Right lobe of liver (tissue), 6 donors: ENCODE measurements around the gene MLXIPL. TPM values are rescaled to one million over a fixed set of nuclear protein-coding genes. Genes with fewer than 3 reads are reported as not detected.

Source experiments
- ATAC-seq, 4 donors: fragments of 200-7000 bp; cut with Tn5 transposase; one replicate each; pipeline ENCODE4 v1.9.1; 2020; ENCODE audit warnings: mild to moderate bottlenecking in 4 of 4, moderate library complexity in 4 of 4
- DNase-seq, 3 donors: peaks; one replicate each; pipeline ENCODE4 v3.0.0-alpha.2; 2020
- H3K27ac ChIP-seq, 3 donors: fragments of 200-600 bp; one replicate each; pipeline ENCODE4 v1.8.0; 2022
- H3K27me3 ChIP-seq, 2 donors: fragments of 200-600 bp; one replicate each; pipeline ENCODE4 v1.8.0; 2022
- H3K36me3 ChIP-seq, 4 donors: fragments of 200-600 bp; sonication (generic) in 1 of 4; one replicate each; pipeline versions ENCODE4 v1.5.1 to v1.8.0; 2017 to 2022; ENCODE audit warnings: control low read depth in 1 of 4
- H3K4me1 ChIP-seq, 4 donors: fragments of 200-600 bp; sonication (generic) in 1 of 4; one replicate each; pipeline versions ENCODE4 v1.5.1 to v1.8.0; 2017 to 2022; ENCODE audit warnings: control low read depth in 1 of 4
- H3K4me3 ChIP-seq, 3 donors: fragments of 200-600 bp; one replicate each; pipeline ENCODE4 v1.8.0; 2022
- H3K9me3 ChIP-seq, 4 donors: fragments of 200-600 bp; sonication (generic) in 1 of 4; one replicate each; pipeline versions ENCODE4 v1.5.1 to v1.8.0; 2017 to 2022; ENCODE audit warnings: control low read depth in 1 of 4
- CTCF ChIP-seq, 4 donors: fragments of 200-600 bp in 3 of 4; fragments of 450-650 bp in 1 of 4; IDR thresholded peaks; one replicate each; pipeline versions ENCODE4 v1.5.1 to v1.8.0; 2016 to 2022; ENCODE audit warnings: antibody characterized with exemption in 4 of 4, mild to moderate bottlenecking in 2 of 4
- POLR2A ChIP-seq: fragments of 450-650 bp; IDR thresholded peaks from one replicate; pipeline ENCODE4 v1.6.1; 2017; ENCODE audit warnings: antibody characterized with exemption, mild to moderate bottlenecking
- WGBS: methylation state at CpG from one replicate; pipeline ENCODE4 v1.1.6; 2018; ENCODE audit warnings: low coverage, low lambda C conversion rate; ENCODE audit not compliant: insufficient coverage; ENCODE audit errors: missing lambda C conversion rate; 5-methylcytosine and 5-hydroxymethylcytosine counted together
- intact Hi-C, 2 donors: fragments of 100-400 bp; cut with DNase I; formaldehyde crosslinking; loops; one replicate each; pipeline versions ENCODE4 v1.11.2 to v1.14.1; 2022
- total RNA-seq, 6 experiments: library from RNA; depleted of rRNA in 2 of 6; stranded (reverse); fragments of >200 nt in 2 of 6; fragmentation: NEBNext Ultra II Directional in 3 of 6; extraction: Animal tissue kit (Norgen Biotek cat#: 25700) in 3 of 6; gene quantifications; one replicate each; pipeline versions ENCODE4 v1.1.0 to v1.2.4, GENCODE V29; 2016 to 2023
- donor health status: DM: no; HTN: yes; CAD: no.
- donor health status: DM: no; HTN: no; CAD: no.
- donor health status: DM: no; HTN: no; CAD: no.
- donor health status: DM: no; HTN: yes; CAD: no.
- donor health status: DM: no; HTN: yes; CAD: no.

The MLXIPL gene
- total RNA-seq, 6 experiments from 2014 or later, result 53.5 to 552 (median 225) TPM

DNA sequence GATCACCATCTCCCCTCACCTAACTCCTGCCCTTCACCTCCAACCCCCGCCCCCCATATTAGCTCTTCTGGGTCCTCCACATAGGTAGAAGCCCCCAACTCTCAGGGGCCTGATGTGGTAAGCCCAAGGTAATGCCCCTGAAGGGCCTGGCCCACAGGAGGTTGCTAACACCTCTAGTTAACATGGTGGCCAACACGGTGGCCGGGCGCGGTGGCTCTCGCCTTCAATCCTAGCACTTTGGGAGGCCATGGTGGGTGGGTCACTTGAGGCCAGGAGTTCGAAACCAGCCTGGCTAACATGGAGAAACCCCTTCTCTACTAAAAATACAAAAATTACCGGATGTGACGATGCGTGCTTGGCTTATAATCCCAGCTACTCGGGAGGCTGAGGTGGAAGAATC lies 954 bp upstream of the MLXIPL start:
- Histone ChIP-seq H3K4me1 (peaks cover 0 to 11% (median 3%) of the 10 kb centered on the region in 4 donors), H3K4me3 (no peak overlapping the region), H3K9me3 (no peaks in the 10 kb centered on the region), H3K27ac (no peak overlapping the region), H3K36me3 (no peaks in the 10 kb centered on the region), H3K27me3 (no peaks in the 10 kb centered on the region)
- intact Hi-C loops, result loop anchor here in 1 of 2 donors (10.0 kb wide), 1 partner anchor 100 kb away; no protein-coding TSS in a partner anchor
- no peak for TF ChIP-seq POLR2A
- no peak for TF ChIP-seq CTCF (IDR thresholded peaks at IDR 0.05)
- DNase-seq, result no peak
- 96% methylated on average over 4 of the region's 11 CpGs for WGBS
- ATAC-seq, result no peak

DNA sequence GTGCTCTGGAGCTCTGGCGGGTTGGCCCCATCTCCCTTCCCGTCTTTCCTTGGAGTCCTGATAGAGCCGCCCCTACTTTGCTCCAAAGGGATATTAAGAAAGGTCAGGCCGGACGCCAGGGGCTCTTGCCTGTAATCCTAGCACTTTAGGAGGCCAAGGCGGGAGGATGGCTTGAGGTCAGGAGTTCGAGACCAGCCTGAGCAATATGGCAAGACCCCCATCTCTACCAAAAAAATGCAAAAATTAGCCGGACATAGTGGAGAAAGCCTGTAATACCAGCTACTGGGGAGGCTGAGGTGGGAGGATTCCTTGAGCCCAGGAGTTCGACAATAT lies 313 bp upstream of the MLXIPL start:
- TF ChIP-seq POLR2A (no peak), CTCF (IDR thresholded peaks at IDR 0.05) (peak in 1 of 4 donors; percentile 16)
- Histone ChIP-seq H3K27ac (no peak overlapping the region), H3K9me3 (no peaks in the 10 kb centered on the region), H3K36me3 (peaks cover 0 to 4% (median 0%) of the 10 kb centered on the region in 4 donors), H3K4me3 (peak overlapping the region in 1 of 3 donors; percentile 91), H3K4me1 (peaks cover 0 to 17% (median 3%) of the 10 kb centered on the region in 4 donors), H3K27me3 (no peaks in the 10 kb centered on the region)
- DNase-seq, result no peak
- ATAC-seq, result no peak
- intact Hi-C loops, result loop anchor here in 1 of 2 donors (10.0 kb wide), 1 partner anchor 100 kb away; no protein-coding TSS in a partner anchor
- 31% methylated on average over 8 of the region's 9 CpGs for WGBS

- Histone ChIP-seq H3K27ac (peak overlapping the region; percentile 51 to 83 (median 74)), H3K36me3 (peaks cover 0 to 4% (median 0%) of the 10 kb centered on the region in 4 donors)
Observed at GRCh38 chr7:73622909-73623797, 1.2 kb downstream of the MLXIPL start.

DNA sequence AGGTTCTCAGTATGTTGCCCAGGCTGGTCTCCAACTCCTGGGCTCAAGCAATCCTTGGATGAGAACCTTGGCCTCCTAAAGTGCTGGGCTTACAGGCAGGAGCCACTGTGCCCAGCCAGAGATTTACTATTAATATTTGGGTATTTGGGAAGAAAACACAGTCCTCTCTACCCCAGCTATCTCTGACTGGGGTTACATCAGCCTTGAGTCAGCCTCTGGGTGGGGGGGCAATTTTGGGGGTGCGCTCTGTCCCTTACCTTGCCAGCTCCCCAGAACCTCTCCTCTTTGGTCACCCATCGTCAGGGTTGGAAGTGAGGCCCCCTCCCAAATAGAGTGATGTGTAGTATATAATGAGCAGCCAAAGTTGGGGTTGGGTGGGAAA lies 1.8 kb downstream of the MLXIPL start:
- Histone ChIP-seq H3K4me3 (peak overlapping the region; percentile 59 to 91 (median 89)), H3K27me3 (no peaks in the 10 kb centered on the region), H3K36me3 (peaks cover 0 to 4% (median 0%) of the 10 kb centered on the region in 4 donors), H3K4me1 (peaks cover 0 to 37% (median 9%) of the 10 kb centered on the region in 4 donors), H3K27ac (peak overlapping the region in 2 of 3 donors; percentile 26 to 74), H3K9me3 (no peaks in the 10 kb centered on the region)
- intact Hi-C loops, result loop anchor here in 1 of 2 donors (10.0 kb wide), 1 partner anchor 102 kb away; no protein-coding TSS in a partner anchor
- 20% methylated on average over 1 of the region's 2 CpGs for whole genome bisulfite sequencing
- TF ChIP-seq POLR2A, result no peak
- TF ChIP-seq CTCF (IDR thresholded peaks at IDR 0.05), result no peak
- ATAC-seq (peak in 1 of 4 donors; percentile 0), DNase-seq (no peak)

More at GRCh38 chr7:73622909-73623797, 1.2 kb downstream of the MLXIPL start:
- H3K4me1 ChIP-seq, result peaks cover 0 to 31% (median 6%) of the 10 kb centered on the region in 4 donors
- H3K9me3 ChIP-seq, result no peaks in the 10 kb centered on the region
- TF ChIP-seq CTCF (IDR thresholded peaks at IDR 0.05) (no peak), POLR2A (peak; percentile 47)
- intact Hi-C loops, result loop anchor here in 1 of 2 donors (10.0 kb wide), 1 partner anchor 102 kb away; no protein-coding TSS in a partner anchor
- ATAC-seq (peak; percentile 70 to 86 (median 80)), DNase-seq (peak; percentile 92 to 98 (median 97))
- H3K27me3 ChIP-seq, result no peaks in the 10 kb centered on the region
- H3K4me3 ChIP-seq, result peak overlapping the region; percentile 59 to 91 (median 89)
- WGBS, result 1% methylated on average over 28 of the region's 58 CpGs
